GM23338 (cell line): Measurements from ENCODE around the gene SLC22A25. TPM values are rescaled to one million over a fixed set of nuclear protein-coding genes. Genes with fewer than 3 reads are reported as not detected.

ENCODE experiments used
- ATAC-seq: fragments of 200-7000 bp; cut with Tn5 transposase; 3 replicates; pipeline ENCODE4 v1.9.1; 2020
- DNase-seq: peaks from one replicate; pipeline ENCODE4 v3.0.0-alpha.2; 2015; ENCODE audit warnings: low spot score
- H2AFZ ChIP-seq: fragments of 200-600 bp; sonication (generic); 2 replicates; pipeline ENCODE4 v1.8.0; 2016; ENCODE audit warnings: antibody characterized with exemption, mild to moderate bottlenecking, moderate library complexity
- H3F3A ChIP-seq: fragments of 200-600 bp; sonication (generic); replicated peaks from 2 replicates; pipeline ENCODE4 v1.8.0; 2017; ENCODE audit warnings: antibody characterized with exemption, mixed run types, low read depth
- H3K27ac ChIP-seq: fragments of 200-600 bp; sonication (generic); 2 replicates; pipeline ENCODE4 v1.6.1; 2016; ENCODE audit warnings: low read depth
- H3K27me3 ChIP-seq: fragments of 200-600 bp; sonication (generic); 2 replicates; pipeline ENCODE4 v1.8.0; 2016; ENCODE audit warnings: mild to moderate bottlenecking, mixed run types, moderate library complexity; ENCODE audit not compliant: insufficient read depth
- H3K36me3 ChIP-seq: fragments of 200-600 bp; sonication (generic); 2 replicates; pipeline ENCODE4 v1.8.0; 2016; ENCODE audit warnings: mild to moderate bottlenecking; ENCODE audit not compliant: insufficient read depth
- H3K4me1 ChIP-seq: fragments of 200-600 bp; sonication (generic); 2 replicates; pipeline ENCODE4 v1.8.0; 2016; ENCODE audit warnings: mild to moderate bottlenecking, moderate library complexity; ENCODE audit not compliant: insufficient read depth
- H3K4me2 ChIP-seq: fragments of 200-600 bp; sonication (generic); 2 replicates; pipeline ENCODE4 v1.7.1; 2017; ENCODE audit warnings: mixed run types
- H3K4me3 ChIP-seq: fragments of 200-600 bp; sonication (generic); 2 replicates; pipeline ENCODE4 v1.6.1; 2016; ENCODE audit warnings: mixed run types
- H3K79me2 ChIP-seq: fragments of 200-600 bp; sonication (generic); replicated peaks from 2 replicates; pipeline ENCODE4 v1.8.0; 2017; ENCODE audit warnings: mild to moderate bottlenecking; ENCODE audit not compliant: insufficient read depth
- H3K9me2 ChIP-seq: fragments of 200-600 bp; sonication (generic); 2 replicates; pipeline ENCODE4 v1.8.0; 2017; ENCODE audit not compliant: insufficient read depth
- H4K20me1 ChIP-seq: fragments of 200-600 bp; sonication (generic); replicated peaks from 2 replicates; pipeline ENCODE4 v1.8.0; 2017; ENCODE audit warnings: mild to moderate bottlenecking; ENCODE audit not compliant: insufficient read depth
- H3K27ac Mint-ChIP-seq: 2 replicates; pipeline ENCODE4 v1.8.0; 2020; ENCODE audit warnings: inconsistent platforms, mild to moderate bottlenecking, moderate library complexity, mixed read lengths
- H3K27me3 Mint-ChIP-seq: 3 replicates; pipeline ENCODE4 v1.8.0; 2022; ENCODE audit warnings: low read depth, mild to moderate bottlenecking, moderate library complexity, mixed read lengths, inconsistent platforms; ENCODE audit not compliant: insufficient read depth, poor library complexity
- H3K36me3 Mint-ChIP-seq: 3 replicates; pipeline ENCODE4 v1.8.0; 2021; ENCODE audit warnings: low read depth, mild to moderate bottlenecking, inconsistent platforms, moderate library complexity, mixed read lengths
- H3K4me1 Mint-ChIP-seq: 3 replicates; pipeline ENCODE4 v1.8.0; 2020; ENCODE audit warnings: mild to moderate bottlenecking, inconsistent platforms, mixed read lengths
- H3K4me3 Mint-ChIP-seq: 3 replicates; pipeline ENCODE4 v1.8.0; 2021; ENCODE audit warnings: moderate library complexity, mild to moderate bottlenecking, inconsistent platforms, mixed read lengths
- H3K9me3 Mint-ChIP-seq: 3 replicates; pipeline ENCODE4 v1.8.0; 2020; ENCODE audit warnings: moderate library complexity, mild to moderate bottlenecking, inconsistent platforms, mixed read lengths
- CREB1 ChIP-seq: fragments of 250-450 bp; sonication (Bioruptor Pico); IDR thresholded peaks from 2 replicates; pipeline ENCODE4 v1.5.0; 2020; ENCODE audit warnings: low read depth, mild to moderate bottlenecking, moderate library complexity
- CTCF ChIP-seq, 2 experiments: fragments of 200-600 bp in 1 of 2; sonication (generic) in 1 of 2; conservative IDR thresholded peaks; 2 replicates each; pipeline versions ENCODE4 v1.5.1 to v1.6.1; 2016 to 2017; ENCODE audit warnings: antibody characterized with exemption in 2 of 2, low read depth in 2 of 2, mild to moderate bottlenecking in 2 of 2, moderate library complexity in 1 of 2
- EZH2 ChIP-seq: fragments of 200-600 bp; sonication (generic); IDR thresholded peaks from one replicate; pipeline ENCODE4 v1.8.0; 2017; ENCODE audit warnings: antibody characterized with exemption, mild to moderate bottlenecking, low read depth; ENCODE audit not compliant: unreplicated experiment
- EZH2phosphoT487 ChIP-seq: fragments of 200-600 bp; sonication (generic); IDR thresholded peaks from one replicate; pipeline ENCODE4 v1.8.1; 2018; ENCODE audit warnings: antibody characterized with exemption; ENCODE audit not compliant: unreplicated experiment
- JUNB ChIP-seq: IDR thresholded peaks from one replicate; pipeline ENCODE4 v1.6.1; 2016; ENCODE audit warnings: antibody characterized with exemption; ENCODE audit not compliant: unreplicated experiment
- NANOG ChIP-seq: IDR thresholded peaks from 2 replicates; pipeline ENCODE4 v1.6.1; 2016; ENCODE audit warnings: antibody characterized with exemption, borderline replicate concordance
- POLR2AphosphoS5 ChIP-seq: IDR thresholded peaks from 2 replicates; pipeline ENCODE4 v1.6.1; 2016; ENCODE audit warnings: antibody characterized with exemption, low read depth
- STAT1 ChIP-seq: IDR thresholded peaks from one replicate; pipeline ENCODE4 v1.6.1; 2016; ENCODE audit warnings: antibody characterized with exemption; ENCODE audit not compliant: unreplicated experiment
- ZNF114 ChIP-seq: fragments of 250-450 bp; sonication (Bioruptor Pico); IDR thresholded peaks from 2 replicates; pipeline ENCODE4 v1.5.0; 2020; ENCODE audit warnings: mild to moderate bottlenecking, moderate library complexity
- ZNF331 ChIP-seq: fragments of 250-450 bp; sonication (Bioruptor Pico); IDR thresholded peaks from 2 replicates; pipeline ENCODE4 v1.5.0; 2020; ENCODE audit warnings: low read depth, mild to moderate bottlenecking, moderate library complexity
- polyA plus RNA-seq: library from polyadenylated mRNA; unstranded; fragments of >200 nt; fragmentation: Nextera tagmentation; extraction: Ambion mirVana; gene quantifications from 2 replicates; pipeline ENCODE4 v1.2.1, GENCODE V29; 2016
- total RNA-seq: library from RNA; depleted of rRNA; stranded (reverse); fragments of >200 nt; shearing (Covaris generic); gene quantifications from 2 replicates; pipeline ENCODE4 v1.2.3, GENCODE V29; 2014
- TF ChIP-seq, protein P1 (sequence below): IDR thresholded peaks from one replicate; pipeline ENCODE4 v1.6.1; 2018; ENCODE audit warnings: antibody characterized with exemption; ENCODE audit not compliant: unreplicated experiment
- TF ChIP-seq, protein P2 (sequence below): IDR thresholded peaks from 2 replicates; pipeline ENCODE4 v1.6.1; 2016; ENCODE audit warnings: antibody characterized with exemption
- TF ChIP-seq, protein P3 (sequence below): fragments of 250-450 bp; sonication (Bioruptor Pico); IDR thresholded peaks from 2 replicates; pipeline ENCODE4 v1.5.0; 2020; ENCODE audit warnings: mild to moderate bottlenecking, moderate library complexity

The SLC22A25 gene
- total and polyA plus RNA-seq, 2 experiments from 2014 or later: not detected

DNA sequence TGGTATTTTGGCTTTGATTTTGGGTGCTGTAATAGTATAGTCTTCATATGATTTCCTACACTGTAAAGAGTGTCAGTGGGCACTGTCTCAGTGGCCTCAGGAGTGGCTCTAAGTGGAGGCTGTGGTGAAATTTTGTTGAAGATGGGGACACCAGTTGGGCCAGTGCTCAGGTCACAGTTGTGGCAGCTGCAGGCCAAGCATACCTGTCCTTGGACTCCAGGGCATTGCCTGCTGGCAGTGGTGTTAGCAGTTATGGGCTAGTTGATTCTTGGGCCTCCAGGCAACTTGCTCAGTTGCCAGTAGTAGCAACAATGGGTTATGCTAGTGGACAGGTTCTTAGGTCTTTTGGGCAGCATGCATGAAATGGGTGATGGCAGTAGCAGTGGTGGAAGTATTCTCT, 39.2 kb upstream of the SLC22A25 start:
- Histone ChIP-seq H3K4me2 (no peak overlapping the region), H3K4me1 (no peaks in the 10 kb centered on the region), H3K36me3 (no peaks in the 10 kb centered on the region; the same call in 1 of the 2 replicates), H3F3A (no peaks in the 10 kb centered on the region), H3K9me2 (no peaks in the 10 kb centered on the region), H4K20me1 (no peaks in the 10 kb centered on the region), H3K4me3 (no peak overlapping the region), H3K27me3 (no peaks in the 10 kb centered on the region), H3K27ac (no peak overlapping the region), H3K79me2 (no peaks in the 10 kb centered on the region), H2AFZ (no peak overlapping the region)
- H3K27ac Mint-ChIP-seq: no peak overlapping the region
- DNase-seq (no peak), ATAC-seq (no peak)
- TF ChIP-seq, protein P1, sequence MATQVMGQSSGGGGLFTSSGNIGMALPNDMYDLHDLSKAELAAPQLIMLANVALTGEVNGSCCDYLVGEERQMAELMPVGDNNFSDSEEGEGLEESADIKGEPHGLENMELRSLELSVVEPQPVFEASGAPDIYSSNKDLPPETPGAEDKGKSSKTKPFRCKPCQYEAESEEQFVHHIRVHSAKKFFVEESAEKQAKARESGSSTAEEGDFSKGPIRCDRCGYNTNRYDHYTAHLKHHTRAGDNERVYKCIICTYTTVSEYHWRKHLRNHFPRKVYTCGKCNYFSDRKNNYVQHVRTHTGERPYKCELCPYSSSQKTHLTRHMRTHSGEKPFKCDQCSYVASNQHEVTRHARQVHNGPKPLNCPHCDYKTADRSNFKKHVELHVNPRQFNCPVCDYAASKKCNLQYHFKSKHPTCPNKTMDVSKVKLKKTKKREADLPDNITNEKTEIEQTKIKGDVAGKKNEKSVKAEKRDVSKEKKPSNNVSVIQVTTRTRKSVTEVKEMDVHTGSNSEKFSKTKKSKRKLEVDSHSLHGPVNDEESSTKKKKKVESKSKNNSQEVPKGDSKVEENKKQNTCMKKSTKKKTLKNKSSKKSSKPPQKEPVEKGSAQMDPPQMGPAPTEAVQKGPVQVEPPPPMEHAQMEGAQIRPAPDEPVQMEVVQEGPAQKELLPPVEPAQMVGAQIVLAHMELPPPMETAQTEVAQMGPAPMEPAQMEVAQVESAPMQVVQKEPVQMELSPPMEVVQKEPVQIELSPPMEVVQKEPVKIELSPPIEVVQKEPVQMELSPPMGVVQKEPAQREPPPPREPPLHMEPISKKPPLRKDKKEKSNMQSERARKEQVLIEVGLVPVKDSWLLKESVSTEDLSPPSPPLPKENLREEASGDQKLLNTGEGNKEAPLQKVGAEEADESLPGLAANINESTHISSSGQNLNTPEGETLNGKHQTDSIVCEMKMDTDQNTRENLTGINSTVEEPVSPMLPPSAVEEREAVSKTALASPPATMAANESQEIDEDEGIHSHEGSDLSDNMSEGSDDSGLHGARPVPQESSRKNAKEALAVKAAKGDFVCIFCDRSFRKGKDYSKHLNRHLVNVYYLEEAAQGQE: no peak
- TF ChIP-seq EZH2phosphoT487 (no peak), JUNB (no peak), EZH2 (no peak), STAT1 (no peak), POLR2AphosphoS5 (no peak), ZNF331 (no peak), CTCF (conservative IDR thresholded peaks at IDR 0.05; ENCODE audit: low read depth in 2 of 2) (no peak), ZNF114 (CRISPR knock-in tag) (no peak), CREB1 (no peak), NANOG (no peak)
- TF ChIP-seq, protein P2, sequence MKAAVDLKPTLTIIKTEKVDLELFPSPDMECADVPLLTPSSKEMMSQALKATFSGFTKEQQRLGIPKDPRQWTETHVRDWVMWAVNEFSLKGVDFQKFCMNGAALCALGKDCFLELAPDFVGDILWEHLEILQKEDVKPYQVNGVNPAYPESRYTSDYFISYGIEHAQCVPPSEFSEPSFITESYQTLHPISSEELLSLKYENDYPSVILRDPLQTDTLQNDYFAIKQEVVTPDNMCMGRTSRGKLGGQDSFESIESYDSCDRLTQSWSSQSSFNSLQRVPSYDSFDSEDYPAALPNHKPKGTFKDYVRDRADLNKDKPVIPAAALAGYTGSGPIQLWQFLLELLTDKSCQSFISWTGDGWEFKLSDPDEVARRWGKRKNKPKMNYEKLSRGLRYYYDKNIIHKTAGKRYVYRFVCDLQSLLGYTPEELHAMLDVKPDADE: no peak
- TF ChIP-seq, protein P3, sequence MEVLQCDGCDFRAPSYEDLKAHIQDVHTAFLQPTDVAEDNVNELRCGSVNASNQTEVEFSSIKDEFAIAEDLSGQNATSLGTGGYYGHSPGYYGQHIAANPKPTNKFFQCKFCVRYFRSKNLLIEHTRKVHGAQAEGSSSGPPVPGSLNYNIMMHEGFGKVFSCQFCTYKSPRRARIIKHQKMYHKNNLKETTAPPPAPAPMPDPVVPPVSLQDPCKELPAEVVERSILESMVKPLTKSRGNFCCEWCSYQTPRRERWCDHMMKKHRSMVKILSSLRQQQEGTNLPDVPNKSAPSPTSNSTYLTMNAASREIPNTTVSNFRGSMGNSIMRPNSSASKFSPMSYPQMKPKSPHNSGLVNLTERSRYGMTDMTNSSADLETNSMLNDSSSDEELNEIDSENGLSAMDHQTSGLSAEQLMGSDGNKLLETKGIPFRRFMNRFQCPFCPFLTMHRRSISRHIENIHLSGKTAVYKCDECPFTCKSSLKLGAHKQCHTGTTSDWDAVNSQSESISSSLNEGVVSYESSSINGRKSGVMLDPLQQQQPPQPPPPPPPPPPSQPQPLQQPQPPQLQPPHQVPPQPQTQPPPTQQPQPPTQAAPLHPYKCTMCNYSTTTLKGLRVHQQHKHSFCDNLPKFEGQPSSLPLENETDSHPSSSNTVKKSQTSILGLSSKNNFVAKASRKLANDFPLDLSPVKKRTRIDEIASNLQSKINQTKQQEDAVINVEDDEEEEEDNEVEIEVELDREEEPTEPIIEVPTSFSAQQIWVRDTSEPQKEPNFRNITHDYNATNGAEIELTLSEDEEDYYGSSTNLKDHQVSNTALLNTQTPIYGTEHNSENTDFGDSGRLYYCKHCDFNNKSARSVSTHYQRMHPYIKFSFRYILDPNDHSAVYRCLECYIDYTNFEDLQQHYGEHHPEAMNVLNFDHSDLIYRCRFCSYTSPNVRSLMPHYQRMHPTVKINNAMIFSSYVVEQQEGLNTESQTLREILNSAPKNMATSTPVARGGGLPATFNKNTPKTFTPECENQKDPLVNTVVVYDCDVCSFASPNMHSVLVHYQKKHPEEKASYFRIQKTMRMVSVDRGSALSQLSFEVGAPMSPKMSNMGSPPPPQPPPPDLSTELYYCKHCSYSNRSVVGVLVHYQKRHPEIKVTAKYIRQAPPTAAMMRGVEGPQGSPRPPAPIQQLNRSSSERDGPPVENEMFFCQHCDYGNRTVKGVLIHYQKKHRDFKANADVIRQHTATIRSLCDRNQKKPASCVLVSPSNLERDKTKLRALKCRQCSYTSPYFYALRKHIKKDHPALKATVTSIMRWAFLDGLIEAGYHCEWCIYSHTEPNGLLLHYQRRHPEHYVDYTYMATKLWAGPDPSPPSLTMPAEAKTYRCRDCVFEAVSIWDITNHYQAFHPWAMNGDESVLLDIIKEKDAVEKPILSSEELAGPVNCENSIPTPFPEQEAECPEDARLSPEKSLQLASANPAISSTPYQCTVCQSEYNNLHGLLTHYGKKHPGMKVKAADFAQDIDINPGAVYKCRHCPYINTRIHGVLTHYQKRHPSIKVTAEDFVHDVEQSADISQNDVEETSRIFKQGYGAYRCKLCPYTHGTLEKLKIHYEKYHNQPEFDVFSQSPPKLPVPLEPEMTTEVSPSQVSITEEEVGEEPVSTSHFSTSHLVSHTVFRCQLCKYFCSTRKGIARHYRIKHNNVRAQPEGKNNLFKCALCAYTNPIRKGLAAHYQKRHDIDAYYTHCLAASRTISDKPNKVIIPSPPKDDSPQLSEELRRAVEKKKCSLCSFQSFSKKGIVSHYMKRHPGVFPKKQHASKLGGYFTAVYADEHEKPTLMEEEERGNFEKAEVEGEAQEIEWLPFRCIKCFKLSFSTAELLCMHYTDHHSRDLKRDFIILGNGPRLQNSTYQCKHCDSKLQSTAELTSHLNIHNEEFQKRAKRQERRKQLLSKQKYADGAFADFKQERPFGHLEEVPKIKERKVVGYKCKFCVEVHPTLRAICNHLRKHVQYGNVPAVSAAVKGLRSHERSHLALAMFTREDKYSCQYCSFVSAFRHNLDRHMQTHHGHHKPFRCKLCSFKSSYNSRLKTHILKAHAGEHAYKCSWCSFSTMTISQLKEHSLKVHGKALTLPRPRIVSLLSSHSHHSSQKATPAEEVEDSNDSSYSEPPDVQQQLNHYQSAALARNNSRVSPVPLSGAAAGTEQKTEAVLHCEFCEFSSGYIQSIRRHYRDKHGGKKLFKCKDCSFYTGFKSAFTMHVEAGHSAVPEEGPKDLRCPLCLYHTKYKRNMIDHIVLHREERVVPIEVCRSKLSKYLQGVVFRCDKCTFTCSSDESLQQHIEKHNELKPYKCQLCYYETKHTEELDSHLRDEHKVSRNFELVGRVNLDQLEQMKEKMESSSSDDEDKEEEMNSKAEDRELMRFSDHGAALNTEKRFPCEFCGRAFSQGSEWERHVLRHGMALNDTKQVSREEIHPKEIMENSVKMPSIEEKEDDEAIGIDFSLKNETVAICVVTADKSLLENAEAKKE (CRISPR knock-in tag): no peak
- no peak overlapping the region for H3K4me3 Mint-ChIP-seq
- H3K9me3 Mint-ChIP-seq: peaks cover 2% of the 10 kb centered on the region; the same call in 2 of the 3 replicates
- peaks cover 4% of the 10 kb centered on the region for H3K27me3 Mint-ChIP-seq
- H3K36me3 Mint-ChIP-seq: no peaks in the 10 kb centered on the region
- H3K4me1 Mint-ChIP-seq: no peaks in the 10 kb centered on the region
